Common myeloid progenitor, CD34-positive (primary cell): ENCODE results near the gene GRIN2D.
"Not testable (repeated sequence)": the region's sequence is repeated elsewhere in the genome, so short reads cannot be mapped to it uniquely, and the experiment has no call there.

Source experiments
- CTCF ChIA-PET: fragments of 350-600 bp; sonication (Branson Sonifier 250); formaldehyde crosslinking; loops from one replicate; lab custom pipeline; 2021; ENCODE audit warnings: antibody characterized with exemption; lab: Charles Lee
- POLR2A ChIA-PET: fragments of 350-600 bp; sonication (Branson Sonifier 250); formaldehyde crosslinking; loops from one replicate; lab custom pipeline; 2021; ENCODE audit warnings: antibody characterized with exemption; lab: Charles Lee
- DNase-seq, 3 donors: peaks; one replicate each; pipeline versions ENCODE4 v3.0.0 to v3.0.0-alpha.2; 2013
- H3K27ac ChIP-seq, 2 experiments: 1 replicate in 1 of 2; 2 replicates in 1 of 2; pipeline ENCODE4 v1.7.0; 2013; ENCODE audit warnings: inconsistent platforms in 2 of 2, low read length in 2 of 2, mild to moderate bottlenecking in 2 of 2, low read depth in 1 of 2, moderate library complexity in 1 of 2; ENCODE audit not compliant: severe bottlenecking in 2 of 2, insufficient read depth in 1 of 2, poor library complexity in 1 of 2
- H3K27me3 ChIP-seq, 5 experiments: replicated peaks in 2 of 5; 1 replicate in 3 of 5; 2 replicates in 2 of 5; pipeline versions ENCODE4 v1.6.1 to v1.7.0; 2013; ENCODE audit warnings: low read length in 4 of 5, mild to moderate bottlenecking in 2 of 5, moderate library complexity in 2 of 5, inconsistent platforms in 1 of 5; ENCODE audit not compliant: insufficient read depth in 5 of 5, control insufficient read depth in 4 of 5
- H3K36me3 ChIP-seq, 4 experiments: 1 replicate in 2 of 4; 2 replicates in 2 of 4; pipeline versions ENCODE4 v1.6.1 to v1.7.0; 2013; ENCODE audit warnings: low read length in 3 of 4, control low read depth in 1 of 4, mild to moderate bottlenecking in 1 of 4; ENCODE audit not compliant: control insufficient read depth in 4 of 4, insufficient read depth in 4 of 4
- H3K4me1 ChIP-seq, 4 experiments: 1 replicate in 3 of 4; 2 replicates in 1 of 4; pipeline versions ENCODE4 v1.6.1 to v1.7.1; 2013; ENCODE audit warnings: low read length in 3 of 4, mild to moderate bottlenecking in 3 of 4, control low read depth in 1 of 4, inconsistent platforms in 1 of 4, moderate library complexity in 1 of 4; ENCODE audit not compliant: control insufficient read depth in 4 of 4, insufficient read depth in 4 of 4; ENCODE audit errors: control extremely low read depth in 1 of 4
- H3K4me3 ChIP-seq, 7 experiments: 1 replicate in 4 of 7; 2 replicates in 3 of 7; pipeline versions ENCODE4 v1.5.1 to v1.7.0; 2013; ENCODE audit warnings: mild to moderate bottlenecking in 7 of 7, low read length in 6 of 7, moderate library complexity in 6 of 7, inconsistent platforms in 2 of 7, low read depth in 2 of 7, control low read depth in 1 of 7; ENCODE audit not compliant: insufficient read depth in 4 of 7, control insufficient read depth in 1 of 7; ENCODE audit errors: extremely low read depth in 1 of 7
- H3K9me3 ChIP-seq, 5 experiments: 1 replicate in 4 of 5; 2 replicates in 1 of 5; pipeline versions ENCODE4 v1.6.1 to v1.7.1; 2013; ENCODE audit warnings: low read length in 4 of 5, mild to moderate bottlenecking in 2 of 5, inconsistent platforms in 1 of 5, low read depth in 1 of 5, moderate library complexity in 1 of 5; ENCODE audit not compliant: control insufficient read depth in 4 of 5, insufficient read depth in 2 of 5; ENCODE audit errors: control extremely low read depth in 1 of 5
- WGBS: methylation state at CpG from one replicate; pipeline ENCODE4 v1.1.5; 2013; ENCODE audit not compliant: insufficient coverage; 5-methylcytosine and 5-hydroxymethylcytosine counted together

The GRIN2D gene

DNA sequence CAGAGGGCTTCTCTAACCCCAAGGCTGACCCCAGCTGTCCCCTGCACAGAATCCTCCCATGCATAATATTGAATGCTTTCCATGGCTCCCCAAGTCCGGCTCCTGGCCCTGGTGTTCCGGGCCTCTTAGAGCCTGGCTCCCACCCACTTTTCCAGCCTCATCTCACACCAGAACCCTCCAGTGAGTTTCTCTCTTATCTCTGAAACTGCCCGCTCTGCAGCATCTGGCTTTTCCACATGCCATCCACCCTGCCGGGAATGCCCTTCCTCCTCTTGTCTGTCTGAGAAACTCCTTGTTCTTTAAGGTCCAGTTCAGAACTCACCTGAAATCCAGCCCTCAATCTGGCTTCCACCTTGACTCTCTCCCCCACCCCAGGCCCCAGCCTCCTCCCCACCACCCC lies 22.5 kb upstream of the GRIN2D start:
- no peaks in the 10 kb centered on the region for H3K4me1 ChIP-seq
- H3K4me3 ChIP-seq, result no peak overlapping the region
- no peaks in the 10 kb centered on the region for H3K9me3 ChIP-seq
- 100% methylated on average over 4 of the region's 4 CpGs for WGBS
- POLR2A ChIA-PET, result no interaction called here
- no peak for DNase-seq
- no peak overlapping the region for H3K27ac ChIP-seq
- CTCF ChIA-PET, result interaction anchor here (1.9 kb wide), 1 partner anchor 20 kb away, joined by 7 read pairs; the partner anchor contains the start of gene KDELR1
- no peaks in the 10 kb centered on the region for H3K36me3 ChIP-seq
- no peaks in the 10 kb centered on the region for H3K27me3 ChIP-seq

DNA sequence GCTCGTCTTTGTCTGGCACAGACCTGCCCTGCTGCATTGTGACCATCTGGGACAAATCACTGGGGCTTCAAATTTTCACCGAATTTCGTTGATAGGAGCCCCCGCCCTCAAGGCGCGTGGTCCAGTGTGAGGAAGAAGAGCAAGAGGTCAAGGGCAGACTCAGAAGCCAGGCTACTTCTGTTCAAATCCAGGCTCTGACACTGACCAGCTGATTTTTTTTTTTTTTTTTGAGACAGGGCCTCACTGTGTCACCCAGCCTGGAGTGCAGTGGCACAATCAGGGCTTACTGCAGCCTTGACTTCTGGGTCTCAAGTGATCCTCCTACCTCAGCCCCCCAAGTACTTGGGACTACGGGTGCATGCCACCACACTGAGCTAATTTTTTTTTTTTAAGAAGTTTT lies 22.1 kb upstream of the GRIN2D start:
- WGBS, result 89% methylated on average over 5 of the region's 7 CpGs
- ChIA-PET POLR2A (no interaction called here), CTCF (interaction anchor here (1.9 kb wide), 1 partner anchor 20 kb away, joined by 7 read pairs; the partner anchor contains the start of gene KDELR1)
- DNase-seq, result no peak
- no peaks in the 10 kb centered on the region for H3K4me1 ChIP-seq
- H3K4me3 ChIP-seq, result no peak overlapping the region
- H3K36me3 ChIP-seq, result no peaks in the 10 kb centered on the region
- no peaks in the 10 kb centered on the region for H3K27me3 ChIP-seq
- no peak overlapping the region for H3K27ac ChIP-seq
- no peaks in the 10 kb centered on the region for H3K9me3 ChIP-seq

DNA sequence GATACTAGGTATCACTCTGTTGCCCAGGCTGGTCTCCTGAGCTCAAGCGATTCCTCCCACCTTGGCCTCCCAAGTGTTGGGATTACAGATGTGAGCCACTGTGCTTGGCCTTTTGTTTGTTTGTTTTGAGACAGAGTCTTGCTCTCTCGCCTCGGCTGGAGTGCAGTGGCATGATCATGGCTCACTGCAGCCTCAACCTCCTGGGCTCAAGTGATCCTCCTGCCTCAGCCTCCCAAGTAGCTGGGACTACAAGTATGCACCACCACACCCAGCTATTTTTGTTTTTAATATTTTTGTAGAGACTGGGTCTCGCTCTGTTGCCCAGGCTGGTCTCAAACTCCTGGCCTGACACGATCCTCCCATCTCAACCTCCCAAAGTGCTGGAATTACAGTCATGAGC lies 21.7 kb upstream of the GRIN2D start:
- POLR2A ChIA-PET, result not testable (repeated sequence)
- CTCF ChIA-PET, result interaction anchor here (1.9 kb wide), 1 partner anchor 19 kb away, joined by 7 read pairs; the partner anchor contains the start of gene KDELR1

DNA sequence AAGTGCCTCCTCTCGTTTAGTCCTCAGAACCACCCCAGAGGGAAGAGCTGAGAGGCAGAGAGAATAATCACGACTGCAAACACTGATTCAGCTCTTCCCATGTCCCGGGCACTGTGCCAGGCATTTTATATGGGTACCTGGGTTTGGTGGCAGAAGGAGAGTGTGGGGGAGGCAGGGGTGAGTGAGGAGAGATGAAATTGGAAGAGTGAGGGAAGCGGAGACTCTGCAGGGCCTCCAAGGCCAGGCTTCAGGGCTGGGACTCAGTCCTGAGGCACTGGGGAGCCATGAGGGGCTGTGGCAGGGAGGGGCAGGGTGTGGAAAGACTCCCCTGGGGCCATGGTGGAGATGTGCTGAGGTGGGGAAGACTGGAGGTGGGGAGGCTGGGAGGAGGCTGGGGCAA lies 20.6 kb upstream of the GRIN2D start:
- no peak overlapping the region for H3K4me3 ChIP-seq
- WGBS, result 93% methylated on average over 3 of the region's 4 CpGs
- H3K4me1 ChIP-seq, result no peaks in the 10 kb centered on the region
- POLR2A ChIA-PET, result no interaction called here
- H3K27me3 ChIP-seq, result no peaks in the 10 kb centered on the region
- no peaks in the 10 kb centered on the region for H3K9me3 ChIP-seq
- no peak for DNase-seq
- H3K36me3 ChIP-seq, result no peaks in the 10 kb centered on the region
- CTCF ChIA-PET, result interaction anchor here (1.1 kb wide), 1 partner anchor 14 kb away, joined by 4 read pairs; no protein-coding TSS in a partner anchor
- H3K27ac ChIP-seq, result no peak overlapping the region

More for the DNA sequence above, 21.7 kb upstream of the GRIN2D start:
- H3K27ac ChIP-seq, H3K27me3 ChIP-seq, H3K36me3 ChIP-seq, H3K4me1 ChIP-seq, H3K4me3 ChIP-seq, H3K9me3 ChIP-seq, DNase-seq: not testable (repeated sequence)
- 100% methylated on average over 5 of the region's 5 CpGs for whole genome bisulfite sequencing

DNA sequence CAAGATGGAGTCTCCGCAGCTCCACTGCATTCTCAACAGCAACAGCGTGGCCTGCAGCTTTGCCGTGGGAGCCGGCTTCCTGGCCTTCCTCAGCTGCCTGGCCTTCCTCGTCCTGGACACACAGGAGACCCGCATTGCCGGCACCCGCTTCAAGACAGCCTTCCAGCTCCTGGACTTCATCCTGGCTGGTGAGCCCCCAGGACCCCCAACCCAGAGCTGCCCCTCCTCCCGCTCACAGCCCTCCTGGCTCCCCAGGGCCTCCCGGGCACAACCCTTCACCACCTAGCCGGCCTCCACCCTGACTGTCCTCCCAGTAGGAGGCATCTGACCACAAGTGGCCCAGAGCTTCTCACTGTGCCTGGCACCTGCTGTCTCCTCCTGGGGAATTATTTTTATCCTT lies 19.9 kb upstream of the GRIN2D start:
- no peak for DNase-seq
- H3K36me3 ChIP-seq, result no peaks in the 10 kb centered on the region
- ChIA-PET CTCF (interaction anchor here (0.8 to 1.1 kb wide), 2 partner anchors 9 to 15 kb away, joined by 4 read pairs; partner anchors contain the start of gene SYNGR4), POLR2A (no interaction called here)
- H3K9me3 ChIP-seq, result no peaks in the 10 kb centered on the region
- no peak overlapping the region for H3K4me3 ChIP-seq
- 89% methylated on average over 10 of the region's 11 CpGs for WGBS
- H3K27ac ChIP-seq, result no peak overlapping the region
- no peaks in the 10 kb centered on the region for H3K27me3 ChIP-seq
- H3K4me1 ChIP-seq, result no peaks in the 10 kb centered on the region

DNA sequence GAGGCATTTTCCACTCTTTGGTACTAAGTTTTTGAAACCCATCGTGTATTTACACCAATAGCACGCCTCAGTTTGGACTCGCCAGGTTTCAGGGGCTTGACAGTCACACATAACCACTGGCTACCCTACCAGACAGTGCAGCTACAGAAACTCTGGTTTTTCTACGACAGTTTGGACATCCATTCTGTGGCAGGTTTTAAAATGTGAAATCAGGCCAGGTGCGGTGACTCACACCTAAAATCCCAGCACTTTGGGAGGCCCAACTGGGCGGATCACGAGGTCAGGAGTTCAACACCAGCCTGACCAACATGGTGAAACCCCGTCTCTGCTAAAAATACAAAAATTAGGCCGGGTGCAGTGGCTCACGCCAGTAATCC lies 15.3 kb upstream of the GRIN2D start:
- Histone ChIP-seq H3K9me3 (no peaks in the 10 kb centered on the region), H3K27ac (no peak overlapping the region), H3K4me3 (no peak overlapping the region), H3K36me3 (peaks cover 2 to 17% (median 14%) of the 10 kb centered on the region in 4 experiments), H3K4me1 (no peaks in the 10 kb centered on the region), H3K27me3 (no peaks in the 10 kb centered on the region)
- WGBS, result 99% methylated on average over 9 of the region's 10 CpGs
- ChIA-PET POLR2A (no interaction called here), CTCF (no interaction called here)
- DNase-seq, result no peak

DNA sequence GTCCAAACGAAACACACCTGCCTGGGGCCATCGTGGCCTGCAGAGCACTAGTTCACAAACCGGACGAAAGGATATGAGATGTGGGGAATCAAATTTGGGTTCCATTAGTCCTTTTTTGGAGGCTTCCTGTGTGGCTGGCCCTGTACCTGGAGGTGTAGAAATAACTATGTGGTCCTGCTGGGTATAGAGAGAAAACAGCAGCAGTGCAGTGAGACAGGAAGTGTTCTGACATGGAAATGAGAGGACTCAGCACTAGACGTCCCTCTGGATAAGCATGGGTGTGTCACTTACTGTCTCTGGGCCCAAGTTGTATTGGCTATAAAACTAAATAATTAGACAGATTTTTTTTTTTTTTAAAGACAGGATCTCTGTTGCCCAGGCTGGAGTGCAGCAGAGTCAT lies 14.4 kb upstream of the GRIN2D start:
- Histone ChIP-seq H3K27me3 (no peaks in the 10 kb centered on the region), H3K4me3 (no peak overlapping the region), H3K36me3 (peaks cover 2 to 25% (median 20%) of the 10 kb centered on the region in 4 experiments), H3K9me3 (no peaks in the 10 kb centered on the region), H3K4me1 (no peaks in the 10 kb centered on the region), H3K27ac (no peak overlapping the region)
- POLR2A ChIA-PET, result no interaction called here
- CTCF ChIA-PET, result interaction anchor here (0.6 kb wide), 1 partner anchor 102 kb away, joined by 4 read pairs; no protein-coding TSS in a partner anchor
- no peak for DNase-seq
- WGBS, result 87% methylated on average over 5 of the region's 5 CpGs
